ENCODE results near the gene TMEM60.
A peak's percentile ranks its signal among the peaks of the same experiment; 100 is the strongest.
"Not testable (repeated sequence)": the region's sequence is repeated elsewhere in the genome, so short reads cannot be mapped to it uniquely, and the experiment has no call there.

TMEM60 gene

DNA sequence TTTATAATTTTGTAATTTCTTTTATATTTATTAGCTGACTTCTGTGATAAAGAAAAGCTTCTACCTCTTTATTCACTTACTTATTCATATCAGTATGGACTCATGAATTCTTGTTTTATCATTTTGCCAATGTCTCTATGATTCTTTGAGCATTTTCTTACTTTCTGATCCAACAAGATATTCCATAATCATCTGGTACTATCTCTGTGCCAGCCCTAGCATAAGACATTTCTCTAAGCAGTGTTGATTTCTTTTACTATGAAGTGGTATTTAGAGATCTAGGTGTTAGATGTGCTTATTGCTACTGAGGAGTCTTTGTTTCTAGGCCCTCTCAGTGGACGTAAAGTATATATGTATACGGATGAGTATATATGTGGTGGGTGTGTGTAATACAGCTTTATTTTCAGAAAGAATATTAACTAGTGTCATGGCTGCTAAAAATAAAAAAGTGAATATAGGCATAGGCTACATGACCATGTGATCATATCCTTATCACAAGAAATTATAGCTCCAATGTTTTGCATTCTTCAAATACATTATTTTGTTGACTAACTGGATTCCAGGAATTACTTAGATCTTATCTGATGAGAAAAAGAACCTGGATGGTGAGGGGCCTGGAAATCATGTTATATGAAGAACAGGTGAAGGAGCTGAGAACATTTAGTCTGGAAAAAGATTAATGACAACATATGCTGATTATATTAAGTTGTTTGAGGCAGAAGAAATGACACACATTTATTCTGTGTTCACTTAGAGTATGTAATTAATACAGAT lies 13.5 kb upstream of the TMEM60 start:
- DNase-seq (ENCODE audit: low read depth in 2 of 2), result no peak

DNA sequence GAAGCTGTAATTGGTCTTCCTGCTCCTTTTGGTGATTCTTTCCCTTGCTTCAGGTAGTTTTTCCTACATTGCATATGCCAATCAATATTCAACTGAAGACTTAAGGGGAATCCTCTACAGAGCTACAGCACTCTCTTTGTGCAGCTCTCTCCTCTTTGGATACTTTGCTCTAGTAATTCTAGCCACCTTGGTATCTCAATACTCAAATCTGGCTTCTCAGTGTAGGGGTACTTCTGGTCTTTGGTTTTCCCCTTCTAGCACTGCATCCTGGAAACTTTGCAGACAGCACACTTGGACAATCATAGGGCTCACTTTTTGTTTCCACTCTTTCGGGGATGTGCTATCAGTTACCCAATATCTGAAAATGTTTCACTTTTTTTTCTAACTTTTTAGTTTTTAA lies 10.3 kb upstream of the TMEM60 start:
- no peak for DNase-seq (ENCODE audit: low read depth in 2 of 2)

DNA sequence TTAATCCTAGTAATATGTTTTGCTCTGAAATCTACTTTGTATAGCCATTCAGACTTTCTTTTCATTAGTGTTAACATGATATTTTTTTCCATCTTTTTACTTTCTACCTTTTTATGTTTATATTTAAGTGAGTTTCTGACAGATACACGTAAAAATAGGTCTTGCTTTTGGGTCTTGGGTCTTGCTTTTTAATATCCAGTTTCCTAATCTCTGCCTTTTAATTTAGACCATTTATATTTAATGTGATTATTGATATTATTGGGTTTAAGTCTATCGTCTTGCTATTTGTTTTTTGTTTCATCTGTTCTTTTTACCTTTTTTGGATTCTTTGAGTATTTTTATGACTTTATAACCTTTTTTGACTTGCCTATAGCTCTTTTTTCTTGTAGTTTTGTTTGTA lies 8.2 kb upstream of the TMEM60 start:
- no peak for DNase-seq (ENCODE audit: low read depth in 2 of 2)

DNA sequence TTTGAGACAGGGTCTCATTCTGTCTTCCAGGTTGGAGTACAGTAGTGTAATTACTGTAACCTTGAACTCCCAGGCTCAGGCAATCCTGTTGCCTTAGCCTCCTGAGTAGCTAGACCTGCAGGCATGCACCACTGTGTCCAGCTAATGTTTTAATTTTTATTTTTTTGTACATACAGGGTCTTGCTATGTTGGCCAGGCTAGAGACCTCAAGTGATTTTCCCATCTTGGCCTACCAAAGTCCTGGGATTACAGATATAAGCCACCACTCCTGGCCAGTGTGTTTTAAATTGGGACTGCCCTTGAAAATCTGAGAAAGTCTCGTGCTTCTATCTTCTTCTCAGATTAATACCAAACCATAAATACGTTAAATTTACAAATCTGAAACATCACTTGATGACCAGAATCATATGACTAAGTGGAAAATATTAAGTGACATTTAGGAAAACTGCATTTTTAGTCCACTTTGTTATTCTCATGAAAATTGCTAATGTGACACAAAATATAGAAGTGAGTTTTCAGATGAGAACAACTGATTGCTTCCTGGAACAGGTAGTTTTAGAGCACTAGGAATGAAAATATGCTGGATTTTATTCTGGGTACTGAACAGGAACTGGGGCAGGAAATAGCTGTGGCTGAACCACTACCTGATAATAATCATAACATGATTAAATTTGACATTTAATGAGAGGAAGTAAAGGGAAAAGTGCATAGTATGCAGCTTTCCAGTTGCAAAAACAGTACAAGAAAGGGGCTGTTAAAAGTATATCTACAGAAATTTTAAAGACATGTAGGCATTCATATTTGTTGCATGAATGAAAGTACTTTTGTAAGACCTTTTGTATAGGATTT lies 4.5 kb upstream of the TMEM60 start:
- no peak for DNase-seq (ENCODE audit: low read depth in 2 of 2)

DNA sequence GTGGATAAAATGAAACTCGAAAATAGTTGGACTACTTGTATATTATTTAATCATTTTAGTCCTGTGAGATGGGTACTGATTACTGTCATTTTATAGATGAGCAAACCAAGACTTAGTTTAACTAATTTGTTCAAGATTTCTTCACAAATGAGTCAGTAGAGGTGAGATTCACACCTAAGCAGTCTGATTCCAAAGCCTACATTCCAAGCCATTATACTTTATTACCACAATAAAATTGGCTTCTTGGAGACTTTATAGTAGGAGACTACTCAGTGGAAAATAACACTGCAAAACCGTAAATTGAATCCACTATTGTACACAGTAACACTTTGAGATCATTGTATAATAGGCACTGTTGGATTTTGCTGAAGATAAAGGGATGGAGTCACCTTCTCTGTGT lies 2.5 kb upstream of the TMEM60 start:
- no peak for DNase-seq (ENCODE audit: low read depth in 2 of 2)

DNA sequence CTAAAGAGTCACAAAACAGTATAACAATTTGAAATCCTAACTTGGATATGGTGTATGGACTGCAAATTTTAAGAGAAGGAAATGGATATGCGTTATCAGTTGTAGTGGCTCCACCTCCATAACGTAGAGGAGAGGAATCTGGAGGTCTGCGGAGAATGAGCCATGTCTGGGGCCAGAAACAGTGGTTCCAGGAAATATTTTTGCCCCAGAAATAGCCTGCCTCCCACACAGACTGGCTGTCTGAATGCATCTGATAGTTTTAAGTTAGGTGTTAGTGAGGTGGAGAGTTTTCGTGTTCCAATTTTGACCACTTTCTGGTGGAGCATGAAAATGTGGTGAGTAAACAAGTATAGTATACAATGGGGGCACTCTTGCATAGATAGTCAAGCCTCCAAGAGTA lies 1.9 kb upstream of the TMEM60 start:
- DNase-seq (ENCODE audit: low read depth in 2 of 2), result no peak

DNA sequence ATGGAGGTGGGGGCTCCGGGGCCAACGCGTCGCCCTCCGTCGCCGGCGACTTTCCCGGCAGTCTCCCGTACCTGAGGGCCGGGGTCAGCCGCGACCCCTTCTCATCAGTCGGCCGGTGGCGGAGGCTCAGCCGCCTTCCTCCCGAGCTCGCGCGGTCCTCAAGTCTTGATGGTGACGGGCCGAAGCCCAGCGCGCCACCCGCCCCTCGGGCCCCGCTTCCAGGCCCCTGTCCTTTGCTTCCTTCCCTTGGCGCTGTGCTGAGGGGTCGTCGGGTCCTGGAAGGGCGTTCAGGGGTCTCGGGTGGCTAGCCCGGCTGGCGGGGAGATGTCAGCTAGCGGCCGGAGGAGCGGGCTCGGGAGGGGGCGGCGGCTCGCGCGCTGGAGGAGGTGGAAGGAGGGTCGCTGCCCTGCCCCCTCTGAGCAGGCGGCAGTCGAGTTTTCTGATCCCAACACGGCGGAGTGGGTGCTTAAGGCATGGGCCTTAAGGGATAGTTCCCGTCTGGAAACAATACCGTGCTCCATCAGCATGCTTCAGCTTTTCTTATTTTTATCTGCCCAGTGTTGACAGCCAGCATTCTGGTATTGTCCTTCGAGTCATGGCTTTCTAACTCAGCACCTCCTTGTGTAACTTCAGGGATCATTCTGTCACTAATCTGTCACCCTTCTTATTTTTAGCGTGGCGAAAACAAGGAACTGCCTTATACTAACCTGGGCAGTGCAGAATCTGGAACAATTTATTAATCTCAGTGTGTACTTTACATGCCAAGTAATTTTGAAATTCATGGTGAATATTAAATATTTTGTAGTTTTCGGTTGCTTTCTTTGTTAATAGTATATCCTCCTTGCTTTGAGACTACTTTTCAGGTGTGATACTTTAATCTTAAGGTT lies 1.1 kb upstream of the TMEM60 start:
- peak in 1 of 2 experiments; percentile 3 for DNase-seq (ENCODE audit: low read depth in 2 of 2)

DNA sequence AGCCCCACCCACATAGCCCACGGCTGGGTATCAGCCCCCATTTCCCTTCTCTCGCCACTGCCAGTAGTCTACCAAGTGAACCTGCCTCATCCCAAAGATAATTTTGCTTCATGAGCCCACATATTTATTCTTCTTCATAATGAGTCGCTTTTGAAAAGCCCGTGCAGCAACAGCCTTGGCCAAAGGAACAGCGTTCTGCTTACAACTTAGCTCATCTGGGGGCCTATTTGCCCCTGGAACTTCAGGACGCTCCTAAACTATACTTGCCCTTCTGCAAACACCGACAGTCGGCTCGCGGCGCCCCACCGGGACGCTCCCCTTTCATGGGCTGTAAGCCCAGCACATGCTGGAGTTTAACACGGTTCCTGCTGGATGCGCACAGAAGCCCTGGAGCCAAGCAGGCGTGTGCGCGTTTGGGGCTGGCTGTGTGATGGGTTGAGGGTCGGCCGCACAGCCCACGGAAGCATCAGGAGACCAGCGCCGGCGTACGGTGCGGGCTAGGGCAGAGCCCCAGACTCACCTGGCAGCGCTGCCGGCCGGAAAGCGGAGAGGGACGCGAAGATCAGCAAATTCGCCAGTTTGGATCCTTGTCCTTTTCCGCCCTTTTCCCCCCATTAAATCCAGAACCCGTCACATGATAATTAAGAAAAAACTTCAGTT lies 370 bp downstream of the TMEM60 start:
- DNase-seq (ENCODE audit: low read depth in 2 of 2), result peak in 1 of 2 experiments; percentile 9

DNA sequence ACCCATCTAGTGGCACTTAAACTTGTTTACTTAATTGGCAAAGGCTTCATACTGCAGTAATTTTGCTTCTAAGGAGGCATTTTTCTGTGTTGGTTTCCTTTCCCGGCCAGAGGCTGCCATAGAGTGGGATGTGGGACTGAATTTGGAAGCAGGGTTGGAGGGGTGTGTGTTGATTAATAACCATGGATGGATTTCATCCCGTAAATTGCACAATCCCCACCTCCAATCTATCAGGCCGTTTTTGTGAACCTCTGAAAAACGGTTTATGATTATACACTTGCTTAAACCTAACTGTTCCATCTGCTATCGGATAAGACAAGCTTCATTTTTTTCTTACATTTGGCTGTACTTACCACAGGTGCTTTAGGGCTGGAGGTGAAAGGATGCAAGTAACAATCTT lies 1.3 kb downstream of the TMEM60 start:
- no peak for DNase-seq (ENCODE audit: low read depth in 2 of 2)

DNA sequence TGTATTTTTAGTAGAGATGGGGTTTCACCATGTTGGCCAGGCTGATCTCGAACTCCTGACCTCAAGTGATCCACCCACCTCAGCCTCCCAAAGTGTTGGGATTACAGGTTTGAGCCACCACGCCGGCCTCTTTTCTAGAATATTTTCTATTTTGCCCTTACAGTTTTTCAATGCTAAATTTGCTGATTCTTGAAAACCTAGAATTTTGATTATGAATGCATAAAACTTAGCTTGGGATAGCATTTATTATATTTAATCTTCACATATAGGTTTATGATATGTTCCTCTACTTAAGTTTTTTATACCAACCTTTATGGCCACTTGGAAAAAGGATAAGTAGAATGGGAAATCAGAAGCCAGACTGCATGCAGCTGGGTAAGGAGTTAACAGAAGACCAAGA lies 2.1 kb downstream of the TMEM60 start:
- no peak for DNase-seq (ENCODE audit: low read depth in 2 of 2)

DNA sequence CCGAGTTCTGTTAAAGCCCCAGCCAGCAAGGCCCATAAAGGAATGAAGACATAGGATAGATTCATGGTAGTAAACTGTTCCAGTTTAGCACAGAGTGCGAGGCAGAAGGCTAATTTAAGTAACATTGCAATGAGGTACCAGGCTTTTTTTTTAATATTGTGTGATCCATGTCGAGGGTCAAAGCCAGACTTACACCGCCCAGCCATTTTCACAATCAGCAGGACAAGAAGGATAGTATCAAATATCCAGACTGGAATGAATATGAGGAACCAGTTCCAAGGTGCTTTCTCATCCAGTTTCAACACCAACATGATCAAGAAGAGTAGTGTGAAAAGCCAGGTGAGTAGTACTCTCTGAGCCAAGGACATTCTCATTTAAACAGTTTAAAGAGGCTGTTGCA lies 4.2 kb downstream of the TMEM60 start:
- DNase-seq (ENCODE audit: low read depth in 2 of 2), result no peak

DNA sequence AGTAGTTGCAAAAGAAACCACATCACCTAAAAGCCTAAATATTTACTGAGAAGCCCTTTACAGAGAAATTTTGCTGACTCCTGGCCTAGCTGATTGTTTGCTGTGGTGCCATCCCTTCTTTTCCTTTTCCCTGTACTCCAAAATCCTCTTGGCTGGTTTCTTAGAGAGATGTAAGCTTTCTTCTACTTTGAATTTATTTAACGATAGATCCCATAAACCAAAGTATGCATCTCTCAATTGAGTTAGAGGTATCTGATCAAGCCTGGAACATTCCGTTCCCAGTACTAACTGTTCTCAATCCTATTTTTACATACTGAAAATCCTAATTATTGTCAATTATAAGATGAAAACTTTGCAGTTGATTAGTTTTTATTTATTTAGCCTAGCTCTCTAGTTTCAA lies 6.3 kb downstream of the TMEM60 start:
- DNase-seq (ENCODE audit: low read depth in 2 of 2), result no peak

DNA sequence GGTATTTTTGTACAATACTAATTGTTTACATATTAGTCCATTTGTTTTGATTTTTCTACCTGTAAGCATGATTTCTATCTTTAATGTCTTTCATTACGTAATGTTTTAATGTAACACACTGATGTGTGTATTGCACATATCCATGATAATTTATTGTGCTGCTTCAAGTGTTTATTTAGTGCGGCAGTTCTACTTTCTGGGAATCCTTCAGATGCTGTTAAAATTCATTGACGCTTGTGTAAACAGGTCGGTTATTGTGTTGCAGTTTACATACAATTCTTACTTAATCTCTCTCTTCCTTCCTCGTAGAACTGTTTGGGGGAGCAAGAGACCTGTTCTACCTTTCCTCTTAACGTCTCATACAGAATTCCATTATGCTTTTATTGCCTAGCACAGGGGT lies 6.9 kb downstream of the TMEM60 start:
- no peak for DNase-seq (ENCODE audit: low read depth in 2 of 2)

DNA sequence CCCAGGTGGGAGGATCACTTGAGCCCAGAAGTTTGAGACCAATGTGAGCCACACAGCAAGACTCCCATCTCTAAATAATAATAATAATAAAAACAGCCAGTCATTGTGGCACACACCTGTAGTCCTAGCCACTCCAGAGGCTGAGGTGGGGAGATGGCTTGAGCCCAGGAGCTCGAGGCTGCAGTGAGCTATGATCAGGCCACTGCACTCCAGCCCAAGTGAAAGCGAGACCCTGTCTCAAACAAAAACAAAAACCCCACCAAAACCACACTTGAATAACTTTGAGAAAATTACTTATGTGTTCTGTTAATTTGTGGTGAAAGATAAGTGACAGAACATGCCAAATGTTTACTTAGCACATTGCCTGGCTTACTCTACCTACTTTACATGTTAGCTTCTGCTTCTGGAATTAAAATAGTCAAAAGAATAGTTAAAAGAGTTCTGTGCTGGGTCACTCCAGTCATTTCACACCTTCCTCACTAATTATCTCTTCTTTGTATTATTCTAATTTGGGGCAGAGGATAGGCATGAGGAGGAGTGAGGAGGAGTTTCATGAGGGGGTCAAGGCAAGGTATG lies 9.8 kb downstream of the TMEM60 start:
- no peak for DNase-seq (ENCODE audit: low read depth in 2 of 2)

DNA sequence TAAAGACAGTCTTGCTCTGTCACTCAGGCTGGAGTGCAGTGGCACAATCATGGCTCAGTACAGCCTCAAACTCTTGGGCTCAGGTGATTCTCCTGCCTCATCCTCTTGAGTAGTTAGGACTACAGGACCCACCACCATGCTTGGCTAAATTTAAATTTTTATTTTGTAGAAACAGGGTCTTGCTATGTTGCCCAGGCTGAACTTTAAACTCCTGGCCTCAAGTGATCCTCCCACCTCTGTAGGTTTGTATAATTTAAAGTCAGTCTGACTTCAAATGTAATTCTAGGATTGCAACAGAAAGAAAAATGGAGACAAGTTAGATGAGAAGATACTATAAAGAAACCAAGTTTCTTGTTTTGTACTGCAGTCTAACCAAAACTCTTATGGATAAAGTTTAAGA lies 11.5 kb downstream of the TMEM60 start:
- DNase-seq (ENCODE audit: low read depth in 2 of 2), result no peak

DNA sequence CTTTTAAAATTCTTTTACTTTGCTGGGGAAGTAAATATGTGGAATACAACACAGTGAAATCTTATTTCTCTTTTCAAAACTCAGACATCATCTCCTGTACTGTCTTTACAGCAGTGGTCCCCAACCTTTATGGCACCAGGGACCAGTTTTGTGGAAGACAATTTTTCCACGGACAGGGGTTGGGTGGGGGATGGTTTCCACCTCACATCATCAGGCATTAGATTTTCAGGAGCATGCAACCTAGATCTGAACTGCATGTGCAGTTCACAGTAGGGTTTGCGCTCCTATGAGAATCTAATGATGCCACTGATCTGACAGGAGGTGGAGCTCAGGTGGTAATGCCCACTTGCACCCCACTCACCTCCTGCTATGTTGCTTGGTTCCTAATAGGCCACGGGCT lies 12.2 kb downstream of the TMEM60 start:
- no peak for DNase-seq (ENCODE audit: low read depth in 2 of 2)

DNA sequence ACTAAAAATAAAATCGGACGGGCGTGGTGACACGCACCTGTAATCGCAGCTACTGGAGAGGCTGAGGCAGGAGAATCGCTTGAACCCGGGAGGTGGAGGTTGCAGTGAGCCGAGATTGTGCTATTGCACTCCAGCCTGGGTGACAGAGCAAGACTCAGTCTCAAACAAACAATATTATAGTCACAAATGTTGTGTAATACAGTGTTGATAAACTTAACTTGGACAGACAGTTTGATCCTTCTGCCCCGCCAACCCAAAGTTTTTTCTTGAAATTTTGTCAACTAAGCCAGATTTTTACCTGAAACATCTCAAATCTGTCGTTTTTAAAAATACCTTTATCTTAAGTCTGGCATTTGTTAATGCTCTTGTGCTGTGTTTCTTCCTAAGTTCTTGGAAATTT lies 13.8 kb downstream of the TMEM60 start:
- DNase-seq (ENCODE audit: low read depth in 2 of 2), result not testable (repeated sequence)

DNA sequence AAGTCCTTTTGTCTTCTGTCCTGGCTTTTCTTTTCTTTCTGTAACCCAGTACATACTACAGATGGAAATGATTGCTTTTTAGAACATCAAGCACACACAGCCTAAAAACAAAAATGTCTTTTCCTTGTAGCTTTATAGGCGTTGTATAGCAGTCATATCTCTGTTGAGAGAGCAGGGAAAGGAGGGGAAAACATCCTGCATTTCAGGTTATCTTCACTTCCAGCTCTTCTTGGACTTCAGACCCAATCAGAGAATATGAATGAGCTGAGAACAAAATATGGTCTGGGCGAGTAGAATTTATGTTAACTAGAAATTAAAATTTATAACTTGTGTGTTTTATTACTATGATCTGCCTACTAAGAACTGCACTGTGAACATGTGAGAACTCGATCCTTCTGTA lies 14.7 kb downstream of the TMEM60 start:
- no peak for DNase-seq (ENCODE audit: low read depth in 2 of 2)

DNA sequence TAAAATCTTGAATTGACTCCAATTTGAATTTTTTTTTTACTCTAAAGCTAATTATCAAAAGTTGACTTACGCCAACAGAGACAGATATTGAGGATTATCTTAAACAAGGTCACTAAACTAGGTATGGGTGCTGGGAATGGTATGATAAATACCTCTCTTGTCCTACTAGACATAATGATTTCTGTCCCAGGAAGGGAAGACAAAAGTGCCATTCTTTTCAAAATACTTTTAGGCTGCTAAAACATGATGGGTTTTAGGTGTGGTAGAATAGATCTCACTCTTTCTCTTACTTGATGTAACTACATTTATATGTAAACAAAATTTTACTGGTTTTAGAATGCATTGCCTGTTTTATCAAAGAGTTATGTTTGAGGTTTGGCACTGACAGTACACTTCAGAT lies 15.1 kb downstream of the TMEM60 start:
- no peak for DNase-seq (ENCODE audit: low read depth in 2 of 2)

DNA sequence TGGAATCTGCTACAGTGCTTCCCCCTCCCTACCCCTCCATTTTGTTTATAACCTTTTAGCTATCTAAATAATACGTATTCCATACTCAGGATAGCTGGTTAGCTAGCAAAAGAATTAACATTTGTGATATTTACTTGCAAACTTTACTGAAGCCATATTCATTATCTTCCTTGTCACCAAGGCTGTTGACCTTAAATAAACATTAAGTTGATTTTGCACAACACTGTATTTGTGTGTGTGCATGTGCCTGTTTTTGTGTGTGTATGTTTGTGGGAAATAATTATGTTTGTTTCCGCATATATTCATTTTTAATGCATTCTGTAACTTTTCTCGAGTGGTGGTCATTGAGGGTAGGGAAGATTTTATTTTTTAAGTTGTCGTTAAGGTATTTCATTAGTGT lies 15.9 kb downstream of the TMEM60 start:
- no peak for DNase-seq (ENCODE audit: low read depth in 2 of 2)

DNA sequence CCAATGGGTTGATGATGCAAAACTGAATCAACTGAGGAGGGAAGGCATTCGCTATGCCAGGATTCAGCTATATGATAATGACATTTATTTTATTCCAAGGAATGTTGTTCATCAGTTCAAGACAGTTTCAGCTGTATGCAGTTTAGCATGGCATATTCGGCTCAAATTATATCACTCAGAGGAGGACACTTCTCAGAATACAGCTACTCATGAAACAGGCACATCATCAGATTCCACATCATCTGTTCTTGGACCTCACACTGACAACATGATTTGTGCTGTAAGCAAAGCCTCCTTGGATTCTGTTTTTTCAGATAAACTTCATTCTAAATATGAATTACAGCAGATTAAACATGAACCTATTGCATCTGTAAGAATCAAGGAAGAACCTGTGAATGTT lies 19.7 kb downstream of the TMEM60 start:
- no peak for DNase-seq (ENCODE audit: low read depth in 2 of 2)

Measured in stimulated activated CD4-positive, alpha-beta T cell treated with anti-CD3 and anti-CD28 coated beads, Interleukin-12 subunit alpha, Interleukin-12 subunit beta, amount 100 ng/mL, for 24 hours (primary cell).